HG02970 (cell line): ENCODE measurements around the gene SETD5.

Source experiments
- ATAC-seq: cut with Tn5 transposase; IDR thresholded peaks from one replicate; pipeline ENCODE4 v1.9.1; 2021; ENCODE audit warnings: mild to moderate bottlenecking, moderate library complexity, moderate number of reproducible peaks; ENCODE audit not compliant: unreplicated experiment, low FRiP score

Gene SETD5

DNA sequence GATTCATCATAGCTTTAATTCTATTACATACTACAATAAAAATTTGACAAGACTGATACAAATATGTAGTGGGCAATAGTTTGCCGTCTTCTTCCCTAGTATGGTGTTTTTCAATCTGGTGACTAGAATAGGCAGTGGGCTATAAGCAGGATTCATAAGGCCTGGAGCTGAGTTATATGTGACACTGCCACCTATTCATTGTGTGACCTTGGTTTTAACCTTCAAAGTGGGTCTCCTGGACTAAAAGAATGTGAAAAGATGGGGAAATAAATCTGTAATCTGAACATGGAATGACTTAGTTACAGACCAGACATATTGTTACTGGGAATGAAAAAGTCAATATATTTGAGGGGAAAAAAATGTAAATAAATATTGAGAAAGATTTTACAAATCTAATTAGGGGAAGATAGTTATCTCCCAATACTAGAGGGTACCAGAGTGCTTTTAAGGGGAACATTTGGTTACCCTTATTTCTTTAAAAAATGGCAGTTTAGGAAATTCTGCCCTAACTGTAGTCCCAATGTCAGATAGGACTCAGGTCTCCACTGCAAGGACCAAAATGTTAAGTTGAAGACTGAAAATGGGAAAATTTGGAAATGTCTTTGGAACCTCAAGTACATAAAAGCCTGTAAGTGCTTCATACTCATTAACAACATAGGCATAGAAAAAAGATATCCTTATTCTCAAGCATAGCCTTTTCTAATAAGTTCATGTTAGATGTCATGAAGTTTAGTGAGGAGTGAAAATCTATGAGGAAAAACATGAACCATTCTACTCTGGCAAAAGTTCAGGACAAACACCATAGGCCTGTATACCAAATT, 10.7 kb upstream of the SETD5 start:
- ATAC-seq: no peak

DNA sequence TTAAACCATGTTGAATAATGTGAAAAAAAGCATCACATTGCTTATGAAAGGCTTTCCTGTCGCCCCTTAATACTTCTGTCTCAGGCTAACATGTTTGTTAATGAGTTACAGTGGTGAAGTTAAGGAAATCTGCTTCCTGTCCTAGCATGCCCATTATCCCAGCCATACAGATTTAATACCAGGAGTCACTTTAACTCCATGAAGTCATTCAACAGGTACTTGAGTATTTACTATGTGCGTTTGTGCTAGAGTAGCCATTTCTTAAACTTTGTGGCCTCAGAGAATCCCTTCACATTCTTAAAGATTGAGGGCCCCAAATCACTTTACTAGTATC, 10.1 kb upstream of the SETD5 start:
- ATAC-seq: no peak

DNA sequence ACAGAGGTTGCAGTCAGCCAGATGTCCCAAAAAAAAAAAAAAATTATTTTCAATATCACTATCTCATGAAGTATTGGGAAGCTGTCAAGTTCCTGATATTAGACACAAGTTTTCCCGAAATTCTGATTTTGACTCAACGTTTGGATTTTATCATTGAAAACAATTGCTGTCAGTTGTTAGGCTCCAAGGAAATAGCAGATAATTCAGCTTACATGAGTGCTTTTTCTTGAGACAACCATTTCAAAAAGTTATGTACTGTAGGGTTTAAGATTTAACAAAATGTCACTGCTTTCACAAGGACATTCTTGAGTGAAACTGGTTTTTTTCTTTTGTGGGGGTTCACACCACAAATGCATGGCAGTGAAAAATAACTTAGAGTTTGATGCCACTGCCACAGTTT, 9.3 kb upstream of the SETD5 start:
- no peak for ATAC-seq

DNA sequence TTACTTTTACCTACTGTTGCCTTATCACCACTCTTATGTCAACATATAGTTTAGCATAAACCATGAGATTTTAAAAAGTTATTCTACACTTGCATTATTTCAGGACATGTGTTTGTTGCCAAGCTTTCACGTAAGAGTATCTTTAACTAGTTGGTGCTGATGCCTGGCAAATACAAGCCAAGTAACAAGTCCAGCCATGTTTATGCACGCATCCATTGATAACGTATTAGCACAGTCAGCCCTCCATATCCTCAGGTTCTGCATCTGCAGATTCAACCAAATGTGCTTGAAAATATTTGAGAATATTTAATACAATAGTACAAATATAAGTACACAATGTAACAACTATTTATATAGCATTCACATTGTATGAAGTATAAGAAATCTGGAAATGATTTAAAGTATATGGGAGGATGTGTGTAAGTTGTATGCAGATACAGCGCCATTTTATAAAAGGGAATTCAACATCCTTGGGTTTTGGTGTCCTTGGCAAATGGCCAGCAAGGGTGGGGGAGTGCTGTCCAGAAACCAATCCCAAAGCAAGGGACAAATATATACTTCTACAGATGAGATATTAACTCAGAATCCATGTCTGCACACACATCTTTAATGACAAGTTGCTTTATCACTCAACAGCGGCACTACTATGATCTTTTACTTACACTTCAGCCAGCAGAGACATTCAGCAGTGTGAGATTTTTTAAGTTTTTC, 8.7 kb upstream of the SETD5 start:
- ATAC-seq: no peak

DNA sequence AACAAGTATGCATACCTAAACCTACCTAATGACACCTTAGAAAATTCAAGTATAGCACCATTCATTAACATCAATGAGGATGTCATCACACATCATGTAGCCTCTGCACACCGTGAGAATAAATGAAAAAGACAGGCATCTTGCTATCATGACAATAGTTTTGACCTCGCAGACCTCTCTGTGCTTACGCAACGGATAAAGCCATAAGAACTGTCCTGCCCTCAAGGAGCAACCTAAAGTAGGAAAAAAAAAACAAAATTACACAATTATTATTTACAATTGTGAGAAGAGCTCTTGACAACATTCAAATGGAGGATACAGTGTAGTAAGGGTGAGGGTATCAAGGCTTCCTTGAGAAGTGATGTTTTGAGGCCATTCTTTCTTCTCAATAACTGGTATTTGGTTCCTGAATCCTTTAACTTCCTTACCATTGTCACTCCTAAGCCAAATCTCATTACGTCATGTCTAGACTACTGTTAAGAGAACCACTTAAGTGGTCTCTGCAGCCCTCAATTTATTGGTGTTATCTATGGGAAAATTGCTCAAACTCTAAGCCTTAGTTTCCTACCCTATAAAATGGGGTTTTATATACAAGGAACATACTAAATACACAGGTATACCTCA, 7.0 kb upstream of the SETD5 start:
- ATAC-seq: no peak

DNA sequence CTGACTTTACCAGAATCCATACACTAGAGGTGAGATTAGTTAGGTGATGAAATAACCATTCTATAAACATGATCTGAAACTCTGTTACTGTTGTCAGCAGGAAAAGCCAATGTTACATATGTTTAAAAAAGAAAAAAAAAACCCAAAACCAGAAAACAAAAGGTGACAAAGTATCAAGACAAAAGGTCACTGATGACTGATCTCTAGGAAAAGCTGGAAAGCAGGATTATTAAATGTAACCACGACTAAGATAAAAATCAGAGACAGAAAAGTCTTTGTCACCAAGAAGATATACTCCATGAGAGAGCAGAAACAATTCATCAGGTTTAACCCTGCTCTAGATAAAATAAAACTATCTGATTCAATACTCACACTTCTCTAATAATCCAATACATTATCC, 5.4 kb upstream of the SETD5 start:
- ATAC-seq: no peak

DNA sequence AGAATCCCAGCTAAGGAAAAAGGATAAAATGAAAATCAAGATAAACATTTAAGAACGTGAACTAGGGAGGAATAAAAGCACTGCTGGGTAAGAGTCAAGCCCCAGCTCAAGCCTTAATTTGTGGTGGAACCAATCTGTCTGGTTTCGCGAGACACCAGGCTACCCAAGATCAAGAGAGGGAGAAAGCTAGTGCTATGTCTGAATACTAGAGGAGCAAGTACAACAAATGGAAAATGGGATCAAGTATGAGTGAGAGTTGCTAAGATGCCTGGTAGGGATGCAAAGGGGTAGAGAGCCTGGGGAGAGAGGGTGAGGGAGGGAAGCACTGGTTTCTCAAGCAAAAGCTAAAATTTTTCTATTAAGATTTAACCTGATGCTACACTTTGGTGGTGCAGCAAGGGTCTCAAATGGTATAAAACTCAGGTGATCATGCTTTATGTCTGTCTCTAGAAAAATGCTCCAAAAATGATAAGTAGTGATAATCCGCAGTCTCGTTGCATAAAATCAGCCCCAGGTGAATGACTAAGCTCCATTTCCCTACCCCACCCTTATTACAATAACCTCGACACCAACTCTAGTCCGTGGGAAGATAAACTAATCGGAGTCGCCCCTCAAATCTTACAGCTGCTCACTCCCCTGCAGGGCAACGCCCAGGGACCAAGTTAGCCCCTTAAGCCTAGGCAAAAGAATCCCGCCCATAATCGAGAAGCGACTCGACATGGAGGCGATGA, 1.7 kb upstream of the SETD5 start:
- no peak for ATAC-seq

DNA sequence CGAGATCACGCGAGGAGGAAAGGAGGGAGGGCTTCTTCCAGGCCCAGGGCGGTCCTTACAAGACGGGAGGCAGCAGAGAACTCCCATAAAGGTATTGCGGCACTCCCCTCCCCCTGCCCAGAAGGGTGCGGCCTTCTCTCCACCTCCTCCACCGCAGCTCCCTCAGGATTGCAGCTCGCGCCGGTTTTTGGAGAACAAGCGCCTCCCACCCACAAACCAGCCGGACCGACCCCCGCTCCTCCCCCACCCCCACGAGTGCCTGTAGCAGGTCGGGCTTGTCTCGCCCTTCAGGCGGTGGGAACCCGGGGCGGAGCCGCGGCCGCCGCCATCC, 1.1 kb upstream of the SETD5 start:
- ATAC-seq: peak; percentile 16

DNA sequence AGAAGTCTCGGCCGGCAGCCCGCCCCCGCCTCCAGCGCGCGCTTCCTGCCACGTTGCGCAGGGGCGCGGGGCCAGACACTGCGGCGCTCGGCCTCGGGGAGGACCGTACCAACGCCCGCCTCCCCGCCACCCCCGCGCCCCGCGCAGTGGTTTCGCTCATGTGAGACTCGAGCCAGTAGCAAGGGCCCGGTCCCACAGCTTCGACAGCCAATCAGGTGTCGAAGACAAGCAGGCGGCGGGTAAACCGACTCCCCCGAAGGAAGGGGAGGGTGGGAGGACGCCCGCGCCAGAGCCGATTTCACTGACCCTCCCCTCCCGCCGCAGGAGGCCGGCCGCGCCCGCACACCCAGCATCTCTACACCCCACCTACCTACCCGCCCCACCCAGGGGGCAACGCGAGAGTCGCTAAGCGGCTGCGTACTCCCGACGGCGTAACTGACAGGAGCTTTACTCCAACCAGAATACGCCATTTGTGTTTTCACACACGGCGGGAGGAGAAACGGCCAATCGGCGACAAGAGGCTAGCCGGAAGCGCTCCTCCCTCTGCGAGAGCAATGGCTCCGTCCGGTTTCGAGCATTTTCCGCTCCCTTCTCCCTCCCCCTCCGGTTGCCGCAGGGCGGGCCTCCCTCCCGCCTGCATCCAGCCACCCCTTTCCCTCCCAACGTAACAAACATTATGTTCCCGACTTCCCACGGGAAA, 633 bp upstream of the SETD5 start:
- ATAC-seq: peak; percentile 58

DNA sequence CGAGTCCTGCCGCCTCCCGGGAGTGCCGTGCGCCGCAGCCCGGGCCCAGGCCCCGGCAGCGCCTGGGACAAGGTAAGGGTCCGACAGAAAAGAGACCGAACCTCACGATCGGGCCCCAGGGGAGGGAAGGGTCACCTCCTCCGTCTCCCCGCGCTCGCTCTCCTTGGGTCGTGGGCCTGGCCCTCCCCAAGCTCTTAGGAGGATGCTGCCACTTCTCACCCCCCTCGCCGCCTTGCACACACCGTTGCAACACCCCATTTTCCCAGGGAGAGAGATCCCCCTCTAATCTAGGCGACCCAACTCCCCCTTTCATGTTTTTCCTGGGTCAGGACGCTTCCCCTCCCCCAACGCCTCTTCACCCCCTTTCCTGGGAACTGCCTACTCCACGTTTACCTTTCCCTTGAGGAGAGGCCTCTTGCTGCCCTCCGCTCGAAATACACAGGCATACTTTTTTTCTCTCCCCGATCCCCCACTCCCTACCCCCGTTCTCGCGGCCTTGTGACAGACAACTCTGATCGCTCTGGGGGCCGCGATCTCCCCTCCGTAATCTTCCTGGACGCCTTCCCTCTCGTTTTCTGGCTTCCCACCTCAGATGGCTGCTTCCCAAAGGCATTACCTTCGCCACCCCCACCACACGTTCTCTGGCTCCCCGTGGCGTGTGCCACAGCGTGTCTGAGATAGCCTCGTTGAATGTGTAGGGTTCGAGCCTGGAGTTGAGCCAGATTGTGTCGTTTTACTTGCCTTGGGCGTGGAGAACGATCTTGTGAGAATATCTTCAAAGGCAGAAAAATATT, 688 bp downstream of the SETD5 start:
- no peak for ATAC-seq

DNA sequence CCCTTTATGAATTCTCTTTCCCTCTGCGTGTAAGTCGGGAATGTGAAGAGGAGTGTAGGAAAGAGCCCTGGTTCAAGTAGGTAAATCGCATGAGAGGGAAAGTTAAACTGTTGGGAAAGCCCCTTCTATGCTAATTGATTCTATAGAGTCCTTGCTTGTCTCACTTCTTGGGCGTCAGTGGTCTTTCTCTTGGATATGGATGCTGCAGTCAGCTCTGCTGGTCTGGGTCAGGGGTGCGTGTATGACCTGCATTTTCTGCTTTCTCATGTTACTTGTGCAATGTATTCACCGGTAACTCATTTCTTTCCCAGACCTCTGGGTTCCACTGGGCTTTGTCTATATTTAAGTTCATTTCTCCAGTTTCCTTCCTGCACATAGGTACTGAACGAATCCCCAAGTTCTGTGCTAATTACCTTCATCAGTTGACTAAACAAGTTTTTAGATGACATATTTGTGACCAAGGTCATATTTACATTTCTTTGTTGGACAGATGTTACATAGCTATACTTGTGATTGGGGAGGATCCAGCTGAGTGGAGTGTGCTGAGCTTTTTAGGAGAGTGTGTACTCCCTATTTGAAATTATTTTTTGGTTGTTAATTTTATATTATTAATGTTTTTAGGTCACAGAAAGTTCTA, 1.4 kb downstream of the SETD5 start:
- no peak for ATAC-seq

DNA sequence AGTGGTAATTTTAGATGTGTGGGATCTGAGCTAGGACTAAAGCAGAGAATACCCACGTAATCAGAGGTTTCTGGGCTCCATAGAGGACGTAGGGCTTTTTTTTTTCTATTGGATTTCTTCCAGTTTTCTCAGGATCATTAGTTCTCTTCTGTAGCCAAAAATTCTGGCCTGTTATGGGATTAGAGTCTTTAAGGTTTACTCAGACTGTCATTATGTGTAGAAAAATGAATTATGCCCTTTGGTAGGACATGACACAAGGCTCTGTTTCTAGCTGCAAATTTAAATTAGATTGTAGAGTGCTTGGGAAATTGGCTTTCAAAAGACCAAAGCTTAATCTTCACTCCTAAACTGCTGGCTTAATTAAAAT, 1.9 kb downstream of the SETD5 start:
- ATAC-seq: no peak

DNA sequence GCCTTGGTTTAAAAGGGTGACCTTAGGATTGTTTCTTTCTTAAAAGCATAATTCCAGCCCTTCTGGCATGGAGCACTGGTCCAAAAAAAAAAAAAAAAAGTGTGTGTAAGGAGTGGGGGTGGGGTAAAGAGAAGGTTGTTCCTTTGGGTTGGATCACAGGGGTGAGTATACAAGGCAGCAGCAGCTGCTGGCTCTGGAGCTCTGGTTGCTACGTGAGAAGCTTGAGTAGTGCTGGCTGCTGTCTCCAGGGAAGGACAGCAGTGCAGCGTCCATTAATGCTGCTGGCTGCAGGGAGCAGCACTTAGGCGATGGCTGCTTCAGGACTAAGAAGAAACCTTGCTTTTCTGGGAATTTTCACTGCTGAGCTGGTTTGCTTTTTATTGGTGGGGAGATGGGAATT, 2.3 kb downstream of the SETD5 start:
- no peak for ATAC-seq

DNA sequence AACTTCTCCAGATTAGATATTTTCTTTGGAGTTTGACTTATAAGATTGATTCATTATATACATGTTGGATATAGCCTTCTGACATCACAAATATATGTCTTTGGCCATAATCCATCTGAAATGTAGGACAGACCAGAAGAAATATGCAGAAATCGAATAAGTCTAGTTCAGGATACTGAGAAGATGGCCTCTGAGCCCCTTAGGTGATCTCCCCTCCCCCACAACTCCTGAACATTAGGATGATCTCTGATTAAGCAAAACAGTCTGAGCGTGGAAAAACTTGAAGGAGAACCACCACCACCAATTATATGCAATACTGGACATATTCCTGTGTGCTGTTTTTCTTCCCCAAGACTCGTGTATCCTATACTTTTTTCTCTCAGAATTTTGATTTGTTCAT, 3.2 kb downstream of the SETD5 start:
- no peak for ATAC-seq

DNA sequence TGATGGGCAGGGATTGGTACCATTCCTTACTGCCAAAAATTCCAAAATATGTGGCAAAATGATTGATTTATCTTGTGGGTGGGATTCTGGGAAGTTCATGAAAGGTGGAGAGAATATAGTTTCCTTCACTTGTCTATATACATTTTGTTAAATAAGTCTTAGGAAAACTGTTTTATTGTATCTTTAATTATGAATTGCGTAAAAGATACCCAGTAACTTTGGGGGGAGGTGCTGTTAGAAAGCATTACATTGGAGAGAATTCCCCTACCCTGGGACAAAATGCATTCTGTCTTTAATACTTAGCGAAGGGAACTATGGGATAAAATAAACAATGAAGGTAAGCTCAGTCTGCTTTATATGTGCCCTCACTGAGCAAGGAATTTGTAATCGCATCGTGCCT, 4.6 kb downstream of the SETD5 start:
- no peak for ATAC-seq

DNA sequence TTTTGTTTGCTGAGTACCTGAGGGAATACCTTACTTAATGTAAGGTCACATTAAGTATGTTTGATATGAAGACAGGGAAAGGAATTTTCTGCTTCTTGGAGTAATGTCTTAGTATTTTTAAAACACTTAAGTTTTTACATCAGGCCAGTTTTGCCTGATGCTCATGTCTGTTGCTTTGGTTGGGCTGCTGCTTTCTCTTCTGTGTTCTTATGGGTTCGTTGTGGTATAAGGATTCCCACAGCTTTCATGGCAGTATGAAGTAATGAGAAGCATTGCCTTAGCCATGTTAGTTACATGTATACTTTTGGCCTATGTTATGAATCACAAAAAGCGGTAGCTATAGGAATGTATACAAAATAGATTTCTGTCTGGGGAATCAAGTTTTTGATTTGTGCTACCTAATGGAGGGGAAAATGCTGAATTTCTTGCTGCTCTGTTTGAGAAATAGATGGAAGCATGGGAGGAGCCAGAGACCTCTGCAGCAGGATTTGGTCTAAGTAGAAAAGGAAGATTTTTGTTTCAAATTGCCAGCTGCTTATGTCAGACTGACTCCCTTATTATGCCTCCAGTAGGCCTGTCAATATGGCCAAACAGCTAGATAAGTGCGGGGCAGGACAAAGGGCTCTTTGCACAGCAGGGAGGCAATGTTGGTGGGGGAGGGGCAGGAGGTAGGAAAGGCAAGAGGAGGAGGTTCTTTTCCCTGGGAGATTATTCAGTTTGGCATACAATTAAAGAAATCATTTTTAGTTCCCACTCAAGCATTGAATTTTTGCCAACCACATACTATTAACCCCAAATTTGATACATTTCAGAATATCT, 5.2 kb downstream of the SETD5 start:
- ATAC-seq: no peak

DNA sequence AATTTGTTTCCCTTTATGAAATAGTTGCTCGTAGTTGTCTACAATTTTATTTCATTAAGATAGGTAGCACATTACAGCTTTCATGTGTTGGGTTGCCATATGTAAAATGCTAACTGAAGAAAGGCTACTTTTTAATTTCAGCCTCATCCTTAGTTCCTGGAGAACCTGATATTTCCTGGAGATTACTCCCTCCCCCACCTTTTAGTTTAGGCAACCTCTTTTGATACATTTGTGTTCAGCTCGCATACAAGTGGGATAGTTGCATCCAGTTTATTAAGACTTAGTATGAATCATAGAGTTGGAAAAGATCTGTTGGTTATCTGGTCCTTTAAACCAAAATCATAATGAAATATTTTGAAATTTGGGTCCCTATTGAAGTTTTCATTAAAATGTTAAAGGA, 6.0 kb downstream of the SETD5 start:
- ATAC-seq: no peak

DNA sequence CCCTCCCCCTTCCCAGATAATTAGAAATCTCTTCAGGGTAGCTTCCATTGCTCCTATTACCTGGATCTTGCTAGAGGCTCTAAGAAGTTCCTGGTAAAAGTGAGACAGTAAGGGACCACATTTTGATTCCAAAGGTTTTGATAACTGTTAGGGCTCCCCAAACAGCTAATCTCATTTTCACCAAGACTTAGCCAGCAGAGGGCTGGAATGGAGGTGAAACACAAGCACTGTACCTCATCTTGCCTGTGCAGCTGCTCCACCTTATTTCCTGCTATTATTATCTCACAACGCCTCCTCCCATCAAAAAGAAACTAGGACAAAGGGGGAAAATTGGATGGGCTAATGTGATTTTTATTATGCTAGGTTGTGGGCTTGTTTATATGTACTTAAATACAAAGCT, 7.3 kb downstream of the SETD5 start:
- no peak for ATAC-seq

DNA sequence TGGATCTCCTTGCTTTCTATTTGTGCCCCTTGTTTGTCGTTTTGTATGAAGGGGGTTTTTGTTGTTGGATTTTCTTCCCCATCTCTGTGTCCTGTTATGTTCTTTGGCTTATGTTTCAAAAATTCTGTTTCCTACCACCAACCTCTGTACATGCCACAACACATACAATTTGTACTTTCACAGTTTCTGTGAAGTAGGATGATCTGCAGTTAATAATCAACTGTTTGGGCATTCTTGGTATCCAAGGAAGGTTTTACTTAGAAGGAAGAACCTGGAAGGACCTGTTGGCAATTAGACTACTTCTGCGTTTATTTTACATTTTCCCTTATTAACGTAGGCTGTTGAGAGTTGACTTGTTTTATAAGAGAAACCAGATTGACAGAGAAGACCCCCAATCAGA, 8.3 kb downstream of the SETD5 start:
- ATAC-seq: no peak
